Measurements from ENCODE around the gene NGEF.

NGEF gene

GRCh38 chr2:232925153-232925820, 87.8 kb downstream of the NGEF start:
- Histone ChIP-seq H3F3A (ENCODE audit: insufficient read depth) (no peaks in the 10 kb centered on the region), H3K4me3 (ENCODE audit: insufficient read depth, low read length, poor library complexity, severe bottlenecking) (no peak overlapping the region), H3K27me3 (ENCODE audit: low read length) (no peaks in the 10 kb centered on the region), H3K36me3 (ENCODE audit: low read length) (no peaks in the 10 kb centered on the region), H3K9me3 (ENCODE audit: insufficient read depth, low read length) (no peaks in the 10 kb centered on the region), H3K9me2 (replicated peaks; ENCODE audit: insufficient read depth, low read length) (no peaks in the 10 kb centered on the region), H3K9ac (ENCODE audit: low read length) (no peak overlapping the region), H3K79me2 (ENCODE audit: insufficient read depth, low read length) (no peaks in the 10 kb centered on the region), H4K20me1 (ENCODE audit: low read depth, low read length) (no peaks in the 10 kb centered on the region), H3K27ac (ENCODE audit: low read depth, low read length) (no peak overlapping the region), H2AFZ (ENCODE audit: low read depth, low read length, severe bottlenecking) (no peak overlapping the region), H3K4me2 (ENCODE audit: low read depth, low read length, poor library complexity, severe bottlenecking) (no peak overlapping the region)
- TF ChIP-seq EZH2phosphoT487 (conservative IDR thresholded peaks at IDR 0.05; ENCODE audit: low read length) (no peak), CTCF (IDR thresholded peaks at IDR 0.05; ENCODE audit: insufficient read depth, low read length, poor library complexity, severe bottlenecking) (no peak)

- no peak for TF ChIP-seq CTCF (IDR thresholded peaks at IDR 0.05; ENCODE audit: insufficient read depth, low read length, poor library complexity, severe bottlenecking)
- no peak for TF ChIP-seq EZH2phosphoT487 (conservative IDR thresholded peaks at IDR 0.05; ENCODE audit: low read length)
- H3K27ac ChIP-seq (ENCODE audit: low read depth, low read length): no peak overlapping the region
- H3K9me2 ChIP-seq (replicated peaks; ENCODE audit: insufficient read depth, low read length): no peaks in the 10 kb centered on the region
- H3K4me3 ChIP-seq (ENCODE audit: insufficient read depth, low read length, poor library complexity, severe bottlenecking): no peak overlapping the region
- H3F3A ChIP-seq (ENCODE audit: insufficient read depth): no peaks in the 10 kb centered on the region
- no peak overlapping the region for H2AFZ ChIP-seq (ENCODE audit: low read depth, low read length, severe bottlenecking)
- no peaks in the 10 kb centered on the region for H3K79me2 ChIP-seq (ENCODE audit: insufficient read depth, low read length)
- no peak overlapping the region for H3K4me2 ChIP-seq (ENCODE audit: low read depth, low read length, poor library complexity, severe bottlenecking)
- no peaks in the 10 kb centered on the region for H3K36me3 ChIP-seq (ENCODE audit: low read length)
- no peak overlapping the region for H3K9ac ChIP-seq (ENCODE audit: low read length)
- H4K20me1 ChIP-seq (ENCODE audit: low read depth, low read length): no peaks in the 10 kb centered on the region
- no peaks in the 10 kb centered on the region for H3K9me3 ChIP-seq (ENCODE audit: insufficient read depth, low read length)
- H3K27me3 ChIP-seq (ENCODE audit: low read length): no peaks in the 10 kb centered on the region
Observed at GRCh38 chr2:232924433-232924832, 88.6 kb downstream of the NGEF start.

GRCh38 chr2:232920760-232921159, 92.3 kb downstream of the NGEF start:
- Histone ChIP-seq H3K79me2 (ENCODE audit: insufficient read depth, low read length) (no peaks in the 10 kb centered on the region), H3K9me3 (ENCODE audit: insufficient read depth, low read length) (no peaks in the 10 kb centered on the region), H3F3A (ENCODE audit: insufficient read depth) (no peaks in the 10 kb centered on the region), H3K9me2 (replicated peaks; ENCODE audit: insufficient read depth, low read length) (no peaks in the 10 kb centered on the region), H3K27ac (ENCODE audit: low read depth, low read length) (no peak overlapping the region), H3K4me3 (ENCODE audit: insufficient read depth, low read length, poor library complexity, severe bottlenecking) (no peak overlapping the region), H3K27me3 (ENCODE audit: low read length) (no peaks in the 10 kb centered on the region), H4K20me1 (ENCODE audit: low read depth, low read length) (no peaks in the 10 kb centered on the region), H3K4me2 (ENCODE audit: low read depth, low read length, poor library complexity, severe bottlenecking) (no peak overlapping the region), H3K9ac (ENCODE audit: low read length) (no peak overlapping the region), H3K36me3 (ENCODE audit: low read length) (no peaks in the 10 kb centered on the region), H2AFZ (ENCODE audit: low read depth, low read length, severe bottlenecking) (no peak overlapping the region)
- no peak for TF ChIP-seq CTCF (IDR thresholded peaks at IDR 0.05; ENCODE audit: insufficient read depth, low read length, poor library complexity, severe bottlenecking)
- TF ChIP-seq EZH2phosphoT487 (conservative IDR thresholded peaks at IDR 0.05; ENCODE audit: low read length): no peak

Data from SU-DHL-6 (cell line).